Measurements from ENCODE around the gene PDGFRB. TPM values are rescaled to one million over a fixed set of nuclear protein-coding genes. Genes with fewer than 3 reads are reported as not detected.
A peak's percentile ranks its signal among the peaks of the same experiment; 100 is the strongest.

PDGFRB gene
- polyA plus RNA-seq, 3 donors, result 0.04 to 0.99 (median 0.20) TPM

- no peaks in the 10 kb centered on the region for H3K36me3 ChIP-seq (replicated peaks in 1 of 2; ENCODE audit: control insufficient read depth in 1 of 2, insufficient read depth in 2 of 2, low read length in 2 of 2)
- no peaks in the 10 kb centered on the region for H3K79me2 ChIP-seq (ENCODE audit: insufficient read depth, low read length)
- peaks cover 48% of the 10 kb centered on the region for H3K4me1 Mint-ChIP-seq
- peaks cover 37 to 50% of the 10 kb centered on the region in 2 donors for H3K4me1 ChIP-seq (ENCODE audit: control insufficient read depth in 1 of 2, insufficient read depth in 2 of 2, low read length in 2 of 2)
- H3K9me3 ChIP-seq (replicated peaks in 1 of 2; ENCODE audit: control insufficient read depth in 1 of 2, insufficient read depth in 1 of 2, low read length in 2 of 2), result no peaks in the 10 kb centered on the region
- no peak overlapping the region for H3K4me3 Mint-ChIP-seq
- no peak overlapping the region for H3K4me2 ChIP-seq (replicated peaks; ENCODE audit: extremely low read depth, low read length, poor library complexity, severe bottlenecking)
- TF ChIP-seq, protein P1, sequence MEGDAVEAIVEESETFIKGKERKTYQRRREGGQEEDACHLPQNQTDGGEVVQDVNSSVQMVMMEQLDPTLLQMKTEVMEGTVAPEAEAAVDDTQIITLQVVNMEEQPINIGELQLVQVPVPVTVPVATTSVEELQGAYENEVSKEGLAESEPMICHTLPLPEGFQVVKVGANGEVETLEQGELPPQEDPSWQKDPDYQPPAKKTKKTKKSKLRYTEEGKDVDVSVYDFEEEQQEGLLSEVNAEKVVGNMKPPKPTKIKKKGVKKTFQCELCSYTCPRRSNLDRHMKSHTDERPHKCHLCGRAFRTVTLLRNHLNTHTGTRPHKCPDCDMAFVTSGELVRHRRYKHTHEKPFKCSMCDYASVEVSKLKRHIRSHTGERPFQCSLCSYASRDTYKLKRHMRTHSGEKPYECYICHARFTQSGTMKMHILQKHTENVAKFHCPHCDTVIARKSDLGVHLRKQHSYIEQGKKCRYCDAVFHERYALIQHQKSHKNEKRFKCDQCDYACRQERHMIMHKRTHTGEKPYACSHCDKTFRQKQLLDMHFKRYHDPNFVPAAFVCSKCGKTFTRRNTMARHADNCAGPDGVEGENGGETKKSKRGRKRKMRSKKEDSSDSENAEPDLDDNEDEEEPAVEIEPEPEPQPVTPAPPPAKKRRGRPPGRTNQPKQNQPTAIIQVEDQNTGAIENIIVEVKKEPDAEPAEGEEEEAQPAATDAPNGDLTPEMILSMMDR (IDR thresholded peaks at IDR 0.05), result no peak
- no peak overlapping the region for H3K4me3 ChIP-seq (replicated peaks in 1 of 3; ENCODE audit: low read depth in 2 of 3, low read length in 3 of 3)
- H3K27me3 Mint-ChIP-seq (ENCODE audit: low read depth in 3 of 3), result peaks cover 0 to 3% (median 3%) of the 10 kb centered on the region in 3 donors
- peak overlapping the region in 1 of 7 donors; percentile 10 for H3K27ac Mint-ChIP-seq
- 61% methylated on average over 4 of the region's 4 CpGs for WGBS (ENCODE audit: insufficient coverage)
- H3K9me3 Mint-ChIP-seq, result no peaks in the 10 kb centered on the region
- H2AFZ ChIP-seq (ENCODE audit: insufficient read depth, low read depth, low read length, poor library complexity, severe bottlenecking), result no peak overlapping the region
- no peak overlapping the region for H3K9ac ChIP-seq (ENCODE audit: insufficient read depth, low read length, poor library complexity, severe bottlenecking)
- intact Hi-C loops (cut with micrococcal nuclease), result no loop called here
- DNase-seq, result no peak
- no peaks in the 10 kb centered on the region for H4K20me1 ChIP-seq (ENCODE audit: insufficient read depth, low read length)
- no peaks in the 10 kb centered on the region for H3K27me3 ChIP-seq (ENCODE audit: control insufficient read depth in 2 of 2, insufficient read depth in 2 of 2, low read length in 2 of 2)
- H3K36me3 Mint-ChIP-seq, result no peaks in the 10 kb centered on the region
- no peak overlapping the region for H3K27ac ChIP-seq (ENCODE audit: low read depth in 1 of 2, low read length in 2 of 2)
Observed at GRCh38 chr5:150109921-150110320, 45.7 kb downstream of the PDGFRB start.

GRCh38 chr5:150108711-150109514 lies 46.7 kb downstream of the PDGFRB start:
- H3K27me3 ChIP-seq (ENCODE audit: control insufficient read depth in 2 of 2, insufficient read depth in 2 of 2, low read length in 2 of 2), result no peaks in the 10 kb centered on the region
- H3K4me2 ChIP-seq (replicated peaks; ENCODE audit: extremely low read depth, low read length, poor library complexity, severe bottlenecking), result no peak overlapping the region
- no peaks in the 10 kb centered on the region for H3K36me3 ChIP-seq (replicated peaks in 1 of 2; ENCODE audit: control insufficient read depth in 1 of 2, insufficient read depth in 2 of 2, low read length in 2 of 2)
- Mint-ChIP-seq H3K27ac (peak overlapping the region in 1 of 7 donors; percentile 18), H3K9me3 (no peaks in the 10 kb centered on the region), H3K36me3 (no peaks in the 10 kb centered on the region), H3K27me3 (ENCODE audit: low read depth in 3 of 3) (peaks cover 0 to 4% (median 1%) of the 10 kb centered on the region in 3 donors), H3K4me1 (peaks cover 49% of the 10 kb centered on the region), H3K4me3 (no peak overlapping the region)
- H3K79me2 ChIP-seq (ENCODE audit: insufficient read depth, low read length), result no peaks in the 10 kb centered on the region
- 92% methylated on average over 6 of the region's 11 CpGs for WGBS (ENCODE audit: insufficient coverage)
- no peak overlapping the region for H3K4me3 ChIP-seq (replicated peaks in 1 of 3; ENCODE audit: low read depth in 2 of 3, low read length in 3 of 3)
- no peaks in the 10 kb centered on the region for H4K20me1 ChIP-seq (ENCODE audit: insufficient read depth, low read length)
- no peak for DNase-seq
- no peak overlapping the region for H2AFZ ChIP-seq (ENCODE audit: insufficient read depth, low read depth, low read length, poor library complexity, severe bottlenecking)
- no peak overlapping the region for H3K27ac ChIP-seq (ENCODE audit: low read depth in 1 of 2, low read length in 2 of 2)
- no peaks in the 10 kb centered on the region for H3K9me3 ChIP-seq (replicated peaks in 1 of 2; ENCODE audit: control insufficient read depth in 1 of 2, insufficient read depth in 1 of 2, low read length in 2 of 2)
- TF ChIP-seq, protein P1 (IDR thresholded peaks at IDR 0.05), result no peak
- peaks cover 37 to 50% of the 10 kb centered on the region in 2 donors for H3K4me1 ChIP-seq (ENCODE audit: control insufficient read depth in 1 of 2, insufficient read depth in 2 of 2, low read length in 2 of 2)
- intact Hi-C loops (cut with micrococcal nuclease), result no loop called here
- H3K9ac ChIP-seq (ENCODE audit: insufficient read depth, low read length, poor library complexity, severe bottlenecking), result no peak overlapping the region
